Thoracic aorta (tissue), 2 donors: ENCODE measurements around the gene SNTG2. TPM values are rescaled to one million over a fixed set of nuclear protein-coding genes. Genes with fewer than 3 reads are reported as not detected.

Experiments
- ATAC-seq: fragments of 150-250 bp; one replicate; pipeline ENCODE4 v1.8.0; 2017; ENCODE audit warnings: low read depth; ENCODE audit not compliant: insufficient number of reproducible peaks, low FRiP score
- DNase-seq: peaks from one replicate; pipeline ENCODE4 v3.0.0-alpha.2; 2020; ENCODE audit warnings: low spot score
- H3K27ac ChIP-seq, 2 donors: fragments of 200-600 bp; sonication (generic); 1 replicate in 1 of 2; 2 replicates in 1 of 2; pipeline ENCODE4 v1.5.1; 2016; ENCODE audit warnings: mild to moderate bottlenecking in 2 of 2, moderate library complexity in 2 of 2
- H3K27me3 ChIP-seq: fragments of 200-600 bp; sonication (generic); replicated peaks from 2 replicates; pipeline ENCODE4 v1.6.0; 2016; ENCODE audit warnings: mild to moderate bottlenecking; ENCODE audit not compliant: insufficient read depth
- H3K36me3 ChIP-seq: fragments of 200-600 bp; sonication (generic); one replicate; pipeline ENCODE4 v1.5.1; 2016
- H3K4me1 ChIP-seq, 2 donors: fragments of 200-600 bp; sonication (generic); 1 replicate in 1 of 2; 2 replicates in 1 of 2; pipeline versions ENCODE4 v1.5.1 to v1.6.0; 2016; ENCODE audit warnings: low read depth in 2 of 2, mild to moderate bottlenecking in 1 of 2; ENCODE audit not compliant: control insufficient read depth in 1 of 2
- H3K4me3 ChIP-seq: fragments of 200-600 bp; sonication (generic); 2 replicates; pipeline ENCODE4 v1.5.1; 2016; ENCODE audit warnings: mild to moderate bottlenecking
- H3K9me3 ChIP-seq: fragments of 200-600 bp; sonication (generic); 2 replicates; pipeline ENCODE4 v1.5.1; 2016
- CTCF ChIP-seq: fragments of 200-600 bp; sonication (generic); IDR thresholded peaks from one replicate; pipeline ENCODE4 v1.5.1; 2019; ENCODE audit warnings: antibody characterized with exemption
- total RNA-seq, 2 donors: library from RNA; depleted of rRNA; stranded (reverse); fragments of >200 nt; gene quantifications; one replicate each; pipeline versions ENCODE4 v1.1.0 to v1.2.3, GENCODE V29; 2016

The SNTG2 gene
- total RNA-seq, 2 donors from 2014 or later = 8.9 to 18.6 TPM

DNA sequence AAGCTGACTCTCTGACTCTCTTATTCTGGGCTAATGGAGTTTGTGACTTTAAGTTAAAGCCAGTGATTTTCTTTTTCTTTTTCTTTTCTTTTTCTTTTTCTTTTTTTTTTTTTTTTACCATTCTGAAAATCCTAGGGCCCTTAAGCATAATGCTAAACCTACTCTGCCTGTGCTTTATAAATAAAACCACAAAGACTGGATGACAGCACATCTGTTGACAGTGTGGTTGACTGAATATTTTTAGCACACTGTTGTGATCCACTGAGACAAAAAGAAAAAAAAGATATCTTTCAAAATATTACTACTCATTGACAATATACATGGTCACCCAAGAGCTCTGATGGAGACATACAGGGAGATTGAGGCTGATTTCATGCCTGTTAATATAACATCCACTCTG is 121.6 kb downstream of the SNTG2 start:
- no peaks in the 10 kb centered on the region for H3K27me3 ChIP-seq
- no peak for DNase-seq
- H3K4me3 ChIP-seq = no peak overlapping the region
- no peak for ATAC-seq
- peaks cover 4% of the 10 kb centered on the region for H3K9me3 ChIP-seq
- no peaks in the 10 kb centered on the region for H3K4me1 ChIP-seq
- no peaks in the 10 kb centered on the region for H3K36me3 ChIP-seq
- no peak for TF ChIP-seq CTCF
- no peak overlapping the region for H3K27ac ChIP-seq

DNA sequence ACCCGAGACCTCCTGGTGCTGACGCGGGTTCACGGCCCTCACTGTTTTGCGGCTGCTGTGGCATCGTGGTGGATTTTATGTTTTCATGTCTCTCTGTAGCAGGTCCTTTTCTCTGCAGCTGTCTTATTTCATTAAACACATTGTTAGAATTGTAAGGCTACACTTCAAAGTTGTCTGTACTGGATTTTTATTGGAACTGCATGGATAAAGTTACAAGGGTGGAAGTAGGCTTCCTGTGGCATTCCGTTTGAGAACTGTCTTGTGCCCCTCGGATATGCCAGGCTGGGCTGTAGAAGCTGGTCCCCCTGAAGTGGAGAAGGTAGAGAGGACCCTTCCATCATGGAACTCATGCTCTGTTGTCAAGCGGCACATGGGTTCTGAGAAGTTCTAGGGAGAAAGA is 127.3 kb downstream of the SNTG2 start:
- H3K9me3 ChIP-seq = no peaks in the 10 kb centered on the region
- H3K4me1 ChIP-seq = no peaks in the 10 kb centered on the region
- H3K27ac ChIP-seq = no peak overlapping the region
- no peak for ATAC-seq
- no peak for DNase-seq
- H3K27me3 ChIP-seq = no peaks in the 10 kb centered on the region
- H3K36me3 ChIP-seq = no peaks in the 10 kb centered on the region
- no peak overlapping the region for H3K4me3 ChIP-seq
- TF ChIP-seq CTCF = no peak

GRCh38 chr2:1078326-1078725 is 127.7 kb downstream of the SNTG2 start:
- H3K36me3 ChIP-seq = no peaks in the 10 kb centered on the region
- no peaks in the 10 kb centered on the region for H3K27me3 ChIP-seq
- DNase-seq (no peak), ATAC-seq (no peak)
- H3K4me1 ChIP-seq = no peaks in the 10 kb centered on the region
- TF ChIP-seq CTCF = no peak
- no peaks in the 10 kb centered on the region for H3K9me3 ChIP-seq
- H3K4me3 ChIP-seq = no peak overlapping the region
- H3K27ac ChIP-seq = no peak overlapping the region

DNA sequence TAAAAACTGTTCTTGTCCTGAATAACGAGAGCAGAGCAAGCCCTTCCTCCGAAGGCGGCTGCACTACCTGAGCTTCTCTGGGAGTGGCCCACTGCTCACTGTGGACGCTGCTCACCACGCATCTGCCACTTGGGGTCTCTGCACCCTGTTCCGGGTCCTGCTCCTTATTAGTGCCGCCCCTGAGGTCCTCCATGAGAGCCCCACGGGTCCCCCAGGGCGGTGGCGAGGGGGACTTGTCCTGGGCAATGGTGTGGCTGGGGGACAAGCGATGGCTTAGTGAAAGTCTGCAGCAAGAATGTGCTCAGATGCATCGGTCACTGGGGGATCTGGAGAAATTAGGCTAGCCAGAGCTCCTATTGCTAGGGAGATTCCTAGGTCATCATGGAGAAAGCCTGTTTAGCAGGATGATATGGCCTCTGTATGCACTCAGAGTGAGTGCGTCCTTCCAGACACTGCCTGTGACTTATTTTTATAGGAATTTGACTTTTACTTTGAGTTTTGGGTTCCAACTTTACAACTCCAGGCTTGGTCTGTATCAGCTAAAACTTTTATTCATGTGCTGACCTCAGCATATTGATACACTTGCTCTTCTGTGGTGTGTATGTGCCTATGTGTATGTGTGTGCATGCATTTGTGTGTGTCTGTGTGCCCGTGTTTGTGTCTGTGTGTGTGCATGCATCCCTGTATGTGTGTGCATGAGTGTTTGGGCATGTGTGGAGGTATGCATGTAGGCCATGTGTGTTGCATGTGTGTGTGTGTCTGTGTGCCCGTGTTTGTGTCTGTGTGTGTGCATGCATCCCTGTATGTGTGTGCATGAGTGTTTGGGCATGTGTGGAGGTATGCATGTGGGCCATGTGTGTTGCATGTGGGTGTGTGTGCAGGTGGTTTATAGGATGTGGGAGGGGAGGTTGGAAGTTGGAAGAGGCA is 129.5 kb downstream of the SNTG2 start:
- TF ChIP-seq CTCF = no peak
- ATAC-seq (no peak), DNase-seq (no peak)
- no peaks in the 10 kb centered on the region for H3K9me3 ChIP-seq
- no peaks in the 10 kb centered on the region for H3K36me3 ChIP-seq
- H3K27ac ChIP-seq = no peak overlapping the region
- no peak overlapping the region for H3K4me3 ChIP-seq
- H3K27me3 ChIP-seq = no peaks in the 10 kb centered on the region
- H3K4me1 ChIP-seq = no peaks in the 10 kb centered on the region

DNA sequence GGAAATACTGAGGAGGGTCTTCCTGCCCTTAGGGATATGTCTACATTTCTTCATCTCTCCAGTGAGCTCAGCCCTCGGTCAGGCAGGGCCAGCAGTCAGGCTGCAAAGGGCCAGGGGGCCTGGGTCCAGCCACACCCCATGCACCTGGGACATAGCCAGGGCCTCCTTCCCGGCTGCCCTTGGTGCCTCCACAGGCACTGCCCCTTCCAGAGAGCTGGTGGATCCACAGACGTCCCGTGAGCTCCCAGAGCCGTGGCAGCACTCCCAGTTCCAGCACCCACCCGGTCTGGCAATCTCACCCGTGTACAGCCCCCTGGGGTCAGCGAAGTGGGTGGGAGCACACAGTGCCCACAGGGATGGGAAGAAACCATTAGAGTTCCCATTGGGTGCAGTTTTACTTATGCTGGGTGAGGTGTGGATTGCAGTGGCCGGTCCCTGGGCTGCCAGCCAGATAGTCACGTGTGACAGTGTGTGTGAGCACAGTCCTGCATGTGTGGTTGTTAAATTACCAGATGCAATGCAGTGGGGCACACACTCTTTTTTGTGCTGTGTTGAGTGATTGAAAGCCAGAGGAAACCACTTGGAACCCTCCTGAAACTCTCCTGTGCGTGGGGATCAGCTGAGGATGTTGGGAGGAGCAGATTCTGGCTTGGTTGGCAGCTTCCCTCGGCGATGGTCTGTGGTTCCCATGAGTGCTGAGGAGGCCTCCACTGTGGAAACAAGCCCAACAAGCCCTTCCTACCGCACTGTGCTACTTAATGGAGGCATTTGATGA is 131.0 kb downstream of the SNTG2 start:
- ATAC-seq (no peak), DNase-seq (no peak)
- Histone ChIP-seq H3K36me3 (no peaks in the 10 kb centered on the region), H3K27ac (no peak overlapping the region), H3K4me1 (no peaks in the 10 kb centered on the region), H3K27me3 (no peaks in the 10 kb centered on the region), H3K4me3 (no peak overlapping the region), H3K9me3 (no peaks in the 10 kb centered on the region)
- no peak for TF ChIP-seq CTCF
